ENCODE data around the gene SLC22A31.

The SLC22A31 gene

DNA sequence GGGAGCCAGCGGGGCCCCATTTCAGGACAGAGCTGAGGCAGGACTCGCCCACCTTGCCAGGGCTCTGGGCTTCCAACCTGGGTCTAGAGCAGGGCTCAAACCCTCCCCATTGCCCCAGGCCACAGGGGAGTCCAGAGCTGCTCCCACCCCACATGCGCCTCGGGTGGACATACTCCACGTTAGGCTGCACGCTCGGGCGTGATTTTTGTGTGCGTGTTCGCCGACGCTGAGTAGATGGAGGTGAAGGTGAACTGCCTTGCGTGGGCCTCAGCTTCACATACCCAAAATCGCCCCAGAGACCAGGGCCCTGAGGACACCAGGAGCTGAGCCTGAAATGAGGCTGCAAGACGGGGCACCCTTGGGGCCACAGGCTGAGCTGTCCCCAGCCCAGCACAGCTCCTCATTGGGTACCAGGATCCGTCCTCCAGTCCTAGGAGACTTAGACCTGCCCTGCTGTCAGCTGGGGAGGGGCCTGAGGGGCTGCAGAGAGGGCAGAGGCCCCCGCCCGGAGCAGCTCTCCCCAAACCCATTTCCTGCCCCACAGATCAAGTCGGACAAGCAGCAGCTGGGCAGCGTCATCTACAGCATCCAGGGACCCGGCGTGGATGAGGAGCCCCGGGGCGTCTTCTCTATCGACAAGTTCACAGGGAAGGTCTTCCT, 20.6 kb downstream of the SLC22A31 start:
- TF ChIP-seq, protein P1, sequence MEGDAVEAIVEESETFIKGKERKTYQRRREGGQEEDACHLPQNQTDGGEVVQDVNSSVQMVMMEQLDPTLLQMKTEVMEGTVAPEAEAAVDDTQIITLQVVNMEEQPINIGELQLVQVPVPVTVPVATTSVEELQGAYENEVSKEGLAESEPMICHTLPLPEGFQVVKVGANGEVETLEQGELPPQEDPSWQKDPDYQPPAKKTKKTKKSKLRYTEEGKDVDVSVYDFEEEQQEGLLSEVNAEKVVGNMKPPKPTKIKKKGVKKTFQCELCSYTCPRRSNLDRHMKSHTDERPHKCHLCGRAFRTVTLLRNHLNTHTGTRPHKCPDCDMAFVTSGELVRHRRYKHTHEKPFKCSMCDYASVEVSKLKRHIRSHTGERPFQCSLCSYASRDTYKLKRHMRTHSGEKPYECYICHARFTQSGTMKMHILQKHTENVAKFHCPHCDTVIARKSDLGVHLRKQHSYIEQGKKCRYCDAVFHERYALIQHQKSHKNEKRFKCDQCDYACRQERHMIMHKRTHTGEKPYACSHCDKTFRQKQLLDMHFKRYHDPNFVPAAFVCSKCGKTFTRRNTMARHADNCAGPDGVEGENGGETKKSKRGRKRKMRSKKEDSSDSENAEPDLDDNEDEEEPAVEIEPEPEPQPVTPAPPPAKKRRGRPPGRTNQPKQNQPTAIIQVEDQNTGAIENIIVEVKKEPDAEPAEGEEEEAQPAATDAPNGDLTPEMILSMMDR (IDR thresholded peaks at IDR 0.05; ENCODE audit: low read length, missing control alignments), result no peak
- H3K4me3 ChIP-seq (replicated peaks; ENCODE audit: low read depth, low read length), result no peak overlapping the region
- no peak for DNase-seq (ENCODE audit: low read depth)

DNA sequence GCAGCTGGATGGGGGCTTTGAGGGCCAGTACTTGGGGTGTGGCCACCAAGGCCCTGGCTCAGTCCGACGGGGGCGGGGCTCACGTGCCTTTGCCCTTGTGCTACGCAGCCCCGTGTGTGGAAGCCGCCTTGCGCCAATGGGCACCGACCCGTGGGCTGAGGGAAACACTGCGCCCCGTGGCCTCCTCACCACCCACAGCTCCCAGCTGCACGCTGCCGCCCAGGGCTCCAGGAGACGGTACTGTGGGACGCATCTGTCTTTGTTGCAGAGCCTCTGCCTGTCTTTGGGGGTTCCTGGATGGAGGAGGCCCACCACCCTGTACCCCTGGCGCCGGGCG, 21.2 kb downstream of the SLC22A31 start:
- TF ChIP-seq, protein P1 (IDR thresholded peaks at IDR 0.05; ENCODE audit: low read length, missing control alignments), result no peak
- DNase-seq (ENCODE audit: low read depth), result no peak
- H3K4me3 ChIP-seq (replicated peaks; ENCODE audit: low read depth, low read length), result no peak overlapping the region

DNA sequence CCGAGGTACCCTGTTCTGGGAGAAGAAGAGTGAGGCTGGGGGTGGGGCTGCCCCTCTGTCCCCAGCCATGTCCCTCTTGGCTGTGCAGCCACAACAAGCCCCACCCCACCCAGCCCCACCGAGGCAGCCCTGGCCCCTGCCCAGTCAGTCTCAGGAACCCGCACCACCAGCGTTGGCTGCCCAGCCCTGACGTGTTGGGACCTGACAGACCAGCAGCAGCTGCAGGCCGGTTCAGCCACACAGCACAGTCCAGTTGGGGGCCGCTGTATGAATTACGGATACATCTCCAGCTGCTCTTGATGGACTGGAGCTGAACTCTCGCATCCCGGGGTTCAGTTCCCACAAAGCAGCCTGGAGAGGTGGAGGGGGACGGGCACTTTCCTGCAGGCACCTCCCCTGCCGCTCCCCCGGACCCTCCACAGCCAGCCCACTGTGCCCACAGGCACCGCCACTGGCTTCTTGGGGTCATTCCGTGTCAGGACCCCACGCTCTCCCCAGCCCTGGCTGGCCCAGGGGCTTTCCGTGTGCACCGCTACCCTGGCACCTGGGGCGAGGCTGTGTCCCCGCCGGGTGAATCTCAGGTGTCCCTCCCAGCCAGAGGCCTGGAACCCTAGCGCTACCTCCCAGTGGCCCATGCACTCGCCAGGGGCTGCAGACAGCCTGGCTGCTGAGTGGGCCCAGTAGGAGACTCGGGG, 21.7 kb downstream of the SLC22A31 start:
- no peak overlapping the region for H3K4me3 ChIP-seq (replicated peaks; ENCODE audit: low read depth, low read length)
- TF ChIP-seq, protein P1 (IDR thresholded peaks at IDR 0.05; ENCODE audit: low read length, missing control alignments), result no peak
- DNase-seq (ENCODE audit: low read depth), result no peak

GRCh38 chr16:89177501-89177900, 22.8 kb downstream of the SLC22A31 start:
- no peak for DNase-seq (ENCODE audit: low read depth)
- no peak overlapping the region for H3K4me3 ChIP-seq (replicated peaks; ENCODE audit: low read depth, low read length)
- TF ChIP-seq, protein P1 (IDR thresholded peaks at IDR 0.05; ENCODE audit: low read length, missing control alignments), result no peak

DNA sequence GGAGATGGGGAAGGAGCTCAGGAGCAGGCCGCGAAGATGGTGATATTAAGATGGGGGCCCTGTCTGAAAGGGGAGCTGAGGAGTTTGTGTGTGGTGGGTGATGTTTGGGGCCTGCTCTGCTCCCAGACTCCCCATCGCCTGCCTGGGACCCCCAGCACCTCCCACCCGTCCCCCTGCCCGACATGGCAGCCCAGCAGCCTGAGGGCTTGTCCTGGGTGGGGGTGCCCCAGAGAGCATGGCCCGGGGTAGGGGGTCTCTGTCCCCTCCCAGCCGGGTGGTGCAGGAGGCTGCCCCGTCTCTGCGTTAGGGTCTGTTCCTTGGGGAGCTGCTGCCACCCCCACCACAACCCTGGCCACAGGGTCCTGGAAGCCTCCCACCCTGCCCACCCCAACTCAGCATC, 23.6 kb downstream of the SLC22A31 start:
- no peak overlapping the region for H3K4me3 ChIP-seq (replicated peaks; ENCODE audit: low read depth, low read length)
- DNase-seq (ENCODE audit: low read depth), result no peak
- TF ChIP-seq, protein P1 (IDR thresholded peaks at IDR 0.05; ENCODE audit: low read length, missing control alignments), result no peak

GRCh38 chr16:89176147-89176690, 24.1 kb downstream of the SLC22A31 start:
- H3K4me3 ChIP-seq (replicated peaks; ENCODE audit: low read depth, low read length), result no peak overlapping the region
- no peak for DNase-seq (ENCODE audit: low read depth)
- TF ChIP-seq, protein P1 (IDR thresholded peaks at IDR 0.05; ENCODE audit: low read length, missing control alignments), result no peak
